ENCODE data around the gene RAB1A.
"Not testable (repeated sequence)": the region's sequence is repeated elsewhere in the genome, so short reads cannot be mapped to it uniquely, and the experiment has no call there.

RAB1A gene

DNA sequence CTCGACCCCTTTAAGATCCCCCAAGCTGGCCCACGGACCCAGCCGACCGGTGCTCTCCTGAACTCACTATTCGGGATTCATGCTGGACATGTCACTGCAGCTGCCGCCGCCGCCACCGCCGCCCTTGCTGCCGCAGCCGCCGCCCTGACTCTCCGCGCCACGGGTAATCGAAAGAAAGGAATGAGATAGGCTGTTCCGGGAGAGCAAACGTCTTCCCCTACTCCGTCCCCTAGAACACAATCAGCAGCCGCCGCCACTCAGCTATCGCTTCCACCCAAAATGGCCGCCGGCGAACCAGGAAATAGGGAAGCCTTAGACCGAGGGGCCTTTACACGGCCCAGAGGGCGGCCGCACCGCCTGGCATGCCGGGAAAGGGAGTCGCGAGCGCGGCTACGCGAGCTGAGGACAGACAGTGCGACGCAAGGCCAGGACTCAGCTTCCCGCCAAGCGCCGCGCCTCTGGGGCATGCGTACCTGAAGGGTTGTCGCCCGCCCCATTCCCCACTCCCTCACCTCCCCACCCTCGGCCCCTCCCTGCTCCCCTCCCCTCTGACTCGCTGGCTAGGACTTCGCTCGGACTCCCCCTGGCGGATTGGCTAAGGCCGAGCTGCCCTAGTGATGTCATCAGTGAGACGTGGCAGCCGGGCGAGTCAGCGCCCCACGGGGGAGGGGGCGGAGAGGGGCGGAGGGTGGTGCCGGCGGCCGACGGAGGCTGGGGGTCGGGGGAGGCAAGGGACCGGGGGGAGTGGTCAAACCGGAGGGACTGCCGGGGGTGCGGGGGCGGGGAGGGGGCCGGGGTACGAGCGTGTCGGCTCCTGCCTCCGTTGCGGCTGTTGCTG is at the start of gene RAB1A:
TSS of gene RAB1A (minus strand) at position 281 of the 838 bp plus-strand sequence. CDS start at position 90, 191 bp downstream.
- DNase-seq = peak; percentile 96

DNA sequence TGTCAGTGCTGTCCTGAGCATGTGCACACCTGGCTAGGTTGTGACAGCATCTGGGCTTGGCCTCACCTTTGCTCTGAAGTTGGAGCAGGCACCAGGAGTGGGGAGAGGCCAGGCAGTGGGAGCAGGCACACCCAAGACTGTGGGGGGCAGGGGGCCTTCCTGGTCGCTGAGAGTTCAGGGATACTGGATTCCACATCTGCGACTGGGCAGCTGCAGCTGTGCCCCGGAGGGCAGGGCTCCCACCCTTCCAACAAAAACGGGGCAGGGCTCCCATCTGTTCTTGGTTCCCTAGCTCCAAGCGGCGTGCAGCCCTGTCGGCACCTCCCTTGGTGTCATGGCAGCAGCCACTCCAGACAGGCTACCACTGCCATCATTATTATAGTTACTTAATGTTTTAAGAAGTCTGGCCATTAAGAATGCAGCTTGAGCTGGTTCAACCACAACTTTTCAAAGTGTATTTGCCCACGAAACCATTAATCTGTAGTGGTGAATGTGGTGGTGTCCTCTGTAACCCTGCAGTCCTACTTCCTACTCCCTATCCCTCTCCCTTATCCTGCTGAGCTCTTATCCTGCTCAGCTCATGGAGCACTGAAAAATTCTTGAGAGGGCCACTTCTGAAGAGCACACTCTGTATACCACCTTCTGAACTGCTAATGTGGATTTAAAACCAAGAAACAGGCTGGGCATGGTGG is 48.0 kb upstream of the RAB1A start:
- DNase-seq = no peak

DNA sequence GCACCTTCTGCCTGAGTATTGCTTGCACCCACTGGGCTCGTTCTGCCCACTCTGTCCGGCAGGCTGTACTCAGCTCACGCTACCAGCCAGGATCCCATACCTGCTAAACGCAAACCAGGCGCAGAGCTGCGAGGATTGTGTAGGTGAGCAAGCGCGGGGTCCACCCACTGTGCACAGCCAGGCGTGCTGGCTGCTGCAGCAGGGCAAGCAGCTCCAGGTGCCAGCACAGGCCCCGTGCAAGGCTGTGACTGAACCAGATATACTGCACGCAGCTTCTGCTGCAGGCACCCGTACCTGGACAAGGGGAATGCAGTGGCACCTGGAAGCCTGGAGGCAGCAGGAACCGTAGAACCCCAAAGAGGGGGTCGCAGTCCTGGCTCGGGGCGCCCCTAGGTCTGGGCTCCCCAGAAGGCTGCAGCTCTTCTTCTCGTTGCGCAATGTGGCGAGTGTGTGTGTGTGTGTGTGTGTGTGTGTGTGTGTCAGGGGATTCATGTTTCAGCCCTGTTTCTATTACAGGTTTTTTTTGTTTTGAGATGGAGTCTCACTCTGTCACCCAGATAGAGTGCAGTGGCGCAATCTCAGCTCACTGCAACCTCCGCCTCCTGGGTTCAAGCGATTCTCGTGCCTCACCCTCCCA is 46.1 kb upstream of the RAB1A start:
- no peak for DNase-seq

DNA sequence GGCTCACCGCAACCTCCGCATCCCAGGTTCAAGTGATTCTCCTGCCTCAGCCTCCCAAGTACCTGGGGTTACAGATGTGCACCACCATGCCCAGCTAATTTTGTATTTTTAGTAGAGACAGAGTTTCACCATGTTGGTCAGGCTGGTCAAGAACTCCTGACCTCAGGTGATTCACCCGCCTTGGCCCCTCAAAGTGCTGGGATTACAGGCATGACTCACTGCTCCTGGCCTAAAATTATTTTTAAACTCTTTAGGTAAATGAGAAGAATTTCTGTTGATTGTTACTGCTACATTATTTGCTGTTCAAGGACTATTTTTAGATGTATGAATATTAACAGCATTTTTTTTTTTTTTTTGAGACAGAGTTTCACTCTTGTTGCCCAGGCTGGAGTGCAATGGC is 44.1 kb upstream of the RAB1A start:
- not testable (repeated sequence) for DNase-seq

DNA sequence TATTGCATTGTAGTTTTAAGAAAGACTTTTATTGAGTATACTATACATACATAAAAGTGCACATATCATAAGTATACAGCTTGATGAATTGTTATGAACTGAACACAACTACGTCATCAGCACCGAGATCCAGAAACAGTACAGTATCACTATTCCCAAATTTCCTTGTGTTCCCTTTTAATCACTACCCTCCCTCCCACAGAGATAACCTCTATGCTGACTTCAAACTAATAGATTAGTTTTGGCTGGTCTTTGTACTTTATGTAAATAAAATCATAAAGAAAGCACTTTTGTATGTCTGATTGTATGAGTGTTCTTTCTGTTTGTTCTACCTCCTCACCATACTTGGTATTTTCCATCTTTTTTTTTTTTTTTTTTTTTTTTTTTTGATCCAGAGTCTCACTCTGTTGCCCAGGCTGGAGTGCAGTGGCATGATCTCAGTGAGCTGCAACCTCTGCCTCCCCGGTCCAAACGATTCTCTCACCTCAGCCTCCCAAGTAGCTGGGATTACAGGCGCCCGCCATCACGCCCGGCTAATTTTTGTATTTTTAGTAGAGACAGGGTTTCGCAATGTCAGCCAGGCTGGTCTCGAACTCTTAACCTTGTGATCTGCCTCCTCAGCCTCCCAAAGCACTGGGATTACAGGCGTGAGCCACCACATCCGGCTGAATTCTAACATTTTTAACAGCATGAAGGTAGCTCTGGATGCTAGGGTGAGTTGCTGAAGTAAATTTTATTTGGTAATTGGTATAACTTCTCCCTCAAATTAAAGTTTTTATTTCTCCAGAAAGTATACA is 43.3 kb upstream of the RAB1A start:
- DNase-seq = no peak

DNA sequence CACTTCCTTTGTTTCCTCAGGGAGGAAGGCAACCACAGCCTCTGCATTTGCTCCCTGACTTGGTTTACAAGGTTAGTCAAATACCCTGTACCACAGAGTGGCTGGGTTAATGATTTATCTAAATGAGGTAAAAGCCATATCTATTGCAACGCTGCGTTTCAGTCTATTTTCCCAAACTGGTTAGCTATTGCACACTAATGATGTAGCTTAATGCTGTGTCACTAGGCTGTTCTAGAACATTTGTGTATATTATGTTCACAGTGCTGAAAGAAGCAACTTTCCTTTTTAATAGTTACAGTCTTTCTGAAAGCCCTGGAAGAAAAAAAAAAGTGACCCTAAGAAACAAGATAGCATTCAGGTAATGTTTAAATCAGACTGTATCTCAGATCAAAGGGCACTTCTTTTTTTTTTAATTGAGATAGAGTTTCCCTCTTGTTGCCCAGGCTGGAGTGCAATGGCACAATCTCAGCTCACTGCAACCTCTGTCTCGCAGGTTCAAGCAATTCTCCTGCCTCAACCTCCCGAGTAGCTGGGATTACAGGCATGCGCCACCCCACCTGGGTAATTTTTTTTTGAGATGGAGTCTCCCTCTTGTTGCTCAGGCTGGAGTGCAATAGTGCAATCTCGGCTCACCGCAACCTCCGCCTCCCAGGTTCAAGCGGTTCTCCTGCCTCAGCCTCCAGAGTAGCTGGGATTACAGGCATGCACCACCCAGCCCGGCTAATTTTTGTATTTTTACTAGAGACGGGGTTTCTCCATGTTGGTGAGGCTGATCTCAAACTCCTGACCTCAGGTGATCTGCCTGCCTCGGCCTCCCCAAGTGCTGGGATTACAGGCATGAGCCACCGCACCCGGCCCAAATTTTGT is 40.9 kb upstream of the RAB1A start:
- not testable (repeated sequence) for DNase-seq

DNA sequence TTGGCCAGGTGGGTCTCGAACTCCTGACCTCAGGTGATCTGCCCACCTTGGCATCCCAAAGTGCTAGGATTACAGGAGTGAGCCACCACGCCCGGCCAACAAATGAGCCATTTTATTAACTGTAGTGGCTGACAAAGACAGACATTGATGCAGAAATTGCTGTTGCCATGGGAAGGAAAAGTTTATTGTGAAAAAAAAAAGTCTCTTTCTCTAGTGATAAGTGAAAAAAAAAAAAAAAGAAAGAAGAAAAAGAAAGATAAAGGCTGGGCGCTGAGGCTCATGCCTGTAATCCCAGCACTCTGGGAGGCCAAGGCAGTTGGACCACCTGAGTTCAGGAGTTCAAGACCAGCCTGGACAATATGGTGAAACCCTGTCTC is 39.8 kb upstream of the RAB1A start:
- DNase-seq = no peak

DNA sequence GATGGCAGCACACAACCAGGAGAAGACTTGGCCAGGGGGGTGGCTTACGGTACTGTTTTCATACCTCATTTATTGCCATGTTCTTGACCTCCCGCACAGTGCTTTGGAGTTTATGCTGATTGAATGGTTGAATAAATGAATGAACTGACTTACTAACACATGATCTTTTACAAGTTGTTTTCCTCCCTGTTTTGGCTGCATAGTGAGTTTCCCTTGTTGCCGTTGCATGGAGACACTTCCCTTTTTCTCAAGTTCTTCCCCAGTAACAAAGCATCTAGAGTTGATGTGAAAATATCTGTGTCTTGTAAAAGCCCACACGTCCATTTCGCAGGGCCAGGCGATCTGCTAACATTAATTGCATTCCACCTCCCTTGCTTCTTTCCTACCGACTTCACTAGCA is 35.7 kb upstream of the RAB1A start:
- DNase-seq = no peak

DNA sequence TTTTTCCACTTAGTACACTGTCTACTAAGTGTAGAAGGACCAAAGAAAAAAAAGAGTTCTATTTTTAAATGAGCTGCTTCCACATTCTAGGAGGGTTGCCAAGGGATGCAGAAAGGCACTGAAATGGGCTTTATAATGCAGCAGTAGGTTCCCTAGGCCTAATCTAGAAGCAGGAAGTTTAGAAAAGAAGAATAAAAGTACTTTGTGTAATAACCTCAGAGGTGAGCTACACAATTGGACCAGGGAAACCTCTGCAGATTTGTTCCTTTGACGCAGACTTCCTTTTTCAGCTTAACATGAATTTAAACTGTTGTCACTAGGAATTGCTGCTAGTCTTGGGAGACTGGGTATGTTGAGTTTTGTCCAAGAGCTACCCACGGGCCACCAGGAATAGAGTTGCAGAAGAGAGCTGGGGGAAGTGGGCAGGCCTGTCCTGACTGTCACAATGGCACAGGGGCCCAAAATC is 34.6 kb upstream of the RAB1A start:
- no peak for DNase-seq

DNA sequence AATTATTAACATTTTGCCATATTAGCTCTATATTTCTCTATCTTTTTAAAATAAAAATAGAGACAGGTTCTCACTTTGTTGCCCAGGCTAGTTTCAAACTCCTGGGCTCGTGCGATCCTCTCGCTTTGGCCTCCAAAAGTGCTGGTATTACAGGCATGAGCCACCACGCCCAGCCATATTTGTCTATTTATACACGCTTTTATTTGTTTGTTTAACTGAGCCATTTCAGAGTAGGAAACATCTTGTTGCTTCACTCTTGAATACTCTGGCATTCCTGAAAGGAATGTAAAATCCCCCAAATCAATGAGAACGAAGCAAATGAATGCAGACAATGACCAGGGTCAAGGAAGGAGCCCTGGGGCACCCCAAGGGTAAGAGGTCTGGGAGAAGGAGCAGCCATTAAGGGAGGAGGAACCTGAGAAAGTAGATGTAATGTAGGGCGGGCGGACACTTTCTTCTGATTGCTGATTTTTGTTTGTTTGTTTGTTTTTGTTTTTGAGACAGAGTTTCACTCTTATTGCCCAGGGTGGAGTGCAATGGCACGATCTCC is 31.7 kb upstream of the RAB1A start:
- no peak for DNase-seq

DNA sequence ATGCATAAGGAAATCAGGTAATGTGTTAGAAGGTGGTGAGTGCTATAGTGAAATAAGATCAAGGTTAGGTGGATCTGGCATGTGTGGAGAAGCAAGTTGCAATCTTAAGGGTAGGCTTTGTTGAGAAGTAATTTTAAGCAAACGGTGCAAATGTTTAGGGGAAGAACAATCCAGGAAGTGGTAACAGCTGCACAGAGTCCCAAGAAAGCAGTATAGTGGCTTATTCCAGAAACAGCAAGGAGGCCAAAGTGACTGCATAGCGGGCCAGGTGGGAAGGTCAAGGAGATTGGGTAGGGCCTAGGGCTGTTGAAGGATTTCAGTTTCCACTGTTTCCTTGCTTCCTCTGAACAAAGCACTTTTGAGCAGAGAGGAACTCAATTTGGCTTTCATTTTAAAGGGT is 30.0 kb upstream of the RAB1A start:
- DNase-seq = no peak

DNA sequence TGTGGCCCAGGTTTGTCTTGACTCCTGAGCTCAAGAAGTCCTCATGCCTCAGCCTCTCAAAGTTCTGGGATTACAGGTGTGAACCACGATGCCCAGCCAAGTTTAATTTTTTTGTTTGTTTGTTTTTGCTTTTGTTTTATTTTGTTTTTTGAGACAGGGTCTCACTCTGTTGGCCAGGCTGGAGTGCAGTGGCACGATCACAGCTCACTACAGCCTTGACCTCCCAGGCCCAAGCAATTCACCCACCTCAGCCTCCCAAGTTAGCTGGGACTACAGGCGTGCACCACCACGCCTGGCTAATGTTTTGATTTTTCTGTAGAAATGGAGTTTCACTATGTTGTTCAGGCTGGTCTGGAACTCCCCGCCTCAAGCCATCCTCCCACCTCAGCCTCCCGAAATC is 29.4 kb upstream of the RAB1A start:
- DNase-seq = no peak

DNA sequence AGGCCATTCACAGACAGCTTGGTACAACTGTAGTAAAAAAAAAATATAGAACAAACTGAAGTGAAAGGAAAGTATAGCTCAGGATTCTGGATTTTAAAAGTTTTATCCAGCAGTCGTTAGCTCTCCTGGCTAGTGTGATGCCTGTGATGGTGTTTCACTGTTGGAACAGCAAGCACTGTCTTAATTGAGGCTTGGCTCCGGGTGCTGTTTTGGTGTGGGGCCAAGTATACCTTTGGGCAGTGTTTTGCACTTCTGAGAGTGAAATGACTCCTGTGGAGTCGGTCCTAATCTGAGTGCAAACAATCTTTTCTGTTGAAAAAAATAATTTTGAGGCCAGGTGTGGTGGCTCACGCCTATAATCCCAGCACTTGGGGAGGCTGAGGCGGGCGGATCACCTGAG is 28.7 kb upstream of the RAB1A start:
- DNase-seq = no peak

DNA sequence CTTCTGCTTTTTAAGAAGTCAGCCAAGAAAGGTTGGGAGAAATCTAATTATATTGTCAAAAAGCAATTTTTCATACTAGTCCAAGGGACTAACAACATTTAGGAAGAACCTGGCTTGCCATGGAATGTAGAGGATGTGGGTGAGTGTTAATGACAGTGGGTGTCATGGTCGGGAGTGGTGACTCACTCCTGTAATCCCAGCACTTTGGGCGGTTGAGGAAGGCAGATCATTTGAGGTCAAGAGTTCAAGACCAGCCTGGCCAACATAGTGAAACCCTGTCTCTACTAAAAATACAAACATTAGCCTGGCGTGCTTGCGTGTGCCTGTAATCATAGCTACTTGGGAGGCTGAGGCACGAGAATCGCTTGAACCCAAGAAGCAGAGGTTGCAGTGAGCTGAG is 27.9 kb upstream of the RAB1A start:
- DNase-seq = not testable (repeated sequence)

DNA sequence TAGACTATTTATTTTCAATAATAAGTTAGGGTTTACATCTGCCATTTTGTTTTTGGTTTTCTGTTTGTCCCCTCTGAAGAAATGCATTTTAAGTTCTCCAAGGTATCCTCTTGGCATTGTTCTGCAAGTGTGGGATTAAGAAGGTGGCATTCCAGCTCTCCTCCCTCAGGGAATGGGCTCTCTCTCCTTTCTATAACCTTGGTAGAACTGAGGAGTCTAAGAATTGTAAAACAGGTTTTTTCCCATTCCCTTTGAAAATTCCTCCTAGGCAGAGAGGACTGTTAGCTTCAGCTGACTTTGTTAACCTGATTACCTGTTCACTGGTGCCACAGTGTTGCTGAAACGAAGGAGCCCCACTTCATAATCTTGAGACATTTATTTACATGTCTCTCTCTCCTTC is 26.1 kb upstream of the RAB1A start:
- no peak for DNase-seq

DNA sequence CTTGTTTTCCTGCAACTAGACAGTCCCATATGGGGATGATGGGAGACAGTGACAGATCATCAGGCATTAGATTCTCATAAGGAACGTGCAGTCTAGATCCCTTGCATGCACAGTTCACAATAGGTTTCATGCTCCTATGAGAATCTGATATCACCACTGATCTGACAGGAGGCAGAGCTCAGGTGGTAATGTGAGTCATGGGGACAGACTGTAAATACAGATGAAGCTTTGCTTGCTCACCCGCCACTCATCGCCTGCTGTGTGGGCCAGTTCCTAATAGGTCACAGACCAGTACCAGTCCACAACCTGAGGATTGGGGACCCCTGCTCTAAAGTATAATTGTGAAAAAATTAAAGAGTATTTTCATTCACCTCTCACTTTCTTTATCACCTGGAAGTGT is 23.6 kb upstream of the RAB1A start:
- no peak for DNase-seq

DNA sequence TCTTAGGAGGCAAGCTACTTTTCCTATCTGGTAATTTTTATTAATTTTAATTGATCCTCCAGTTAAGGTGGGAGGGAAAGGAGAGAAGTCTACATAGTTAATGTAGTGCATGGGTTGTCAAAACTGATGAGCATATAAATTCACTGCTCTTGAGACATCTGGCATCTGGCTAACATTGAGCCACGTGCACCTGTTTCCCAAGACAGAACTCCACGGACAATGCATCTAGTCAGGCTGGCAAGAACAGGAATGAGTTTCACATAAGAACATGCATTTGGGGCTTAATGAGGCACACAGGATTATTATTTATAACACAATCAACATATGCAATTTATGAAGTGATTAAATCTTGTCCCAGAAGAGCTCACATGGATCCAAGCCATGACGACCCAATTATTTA is 16.2 kb upstream of the RAB1A start:
- DNase-seq = no peak

DNA sequence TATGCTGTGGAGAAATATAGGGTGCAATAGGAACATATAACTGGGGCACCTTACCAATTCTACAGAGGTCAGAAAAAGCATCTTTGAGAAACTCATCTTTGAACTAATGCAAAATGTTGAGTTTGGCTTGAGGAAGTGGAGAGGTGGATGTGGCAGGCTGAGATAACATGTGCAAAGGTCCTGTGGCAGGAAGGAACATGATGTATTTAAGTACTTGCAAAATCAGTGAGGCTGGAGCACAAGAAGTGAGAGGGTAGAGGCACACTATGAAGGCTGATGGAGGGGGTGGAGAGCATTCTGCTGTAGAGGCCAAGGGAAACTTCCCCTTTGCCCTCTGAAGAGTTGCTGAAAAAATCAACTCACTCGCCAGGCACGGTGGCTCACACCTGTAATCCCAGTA is 14.7 kb upstream of the RAB1A start:
- DNase-seq = no peak

DNA sequence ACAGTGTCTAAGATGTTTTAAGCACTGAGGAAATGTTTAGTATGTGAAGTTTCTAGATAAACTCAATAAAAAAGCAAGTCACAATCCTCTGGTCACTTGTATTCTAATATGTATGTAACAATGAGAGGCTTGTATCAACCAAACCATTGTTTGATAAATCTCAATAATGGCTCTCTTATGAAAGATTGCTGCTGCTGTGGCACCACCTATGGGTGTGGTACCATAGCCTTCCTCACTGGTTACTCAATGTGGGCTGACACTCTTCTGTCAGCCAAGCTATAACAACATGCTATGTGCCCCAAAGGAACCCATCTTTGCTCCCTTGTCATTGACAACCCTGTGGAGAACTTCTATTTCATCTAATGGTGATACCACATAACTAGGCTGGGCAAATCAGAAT is 12.6 kb upstream of the RAB1A start:
- DNase-seq = no peak

DNA sequence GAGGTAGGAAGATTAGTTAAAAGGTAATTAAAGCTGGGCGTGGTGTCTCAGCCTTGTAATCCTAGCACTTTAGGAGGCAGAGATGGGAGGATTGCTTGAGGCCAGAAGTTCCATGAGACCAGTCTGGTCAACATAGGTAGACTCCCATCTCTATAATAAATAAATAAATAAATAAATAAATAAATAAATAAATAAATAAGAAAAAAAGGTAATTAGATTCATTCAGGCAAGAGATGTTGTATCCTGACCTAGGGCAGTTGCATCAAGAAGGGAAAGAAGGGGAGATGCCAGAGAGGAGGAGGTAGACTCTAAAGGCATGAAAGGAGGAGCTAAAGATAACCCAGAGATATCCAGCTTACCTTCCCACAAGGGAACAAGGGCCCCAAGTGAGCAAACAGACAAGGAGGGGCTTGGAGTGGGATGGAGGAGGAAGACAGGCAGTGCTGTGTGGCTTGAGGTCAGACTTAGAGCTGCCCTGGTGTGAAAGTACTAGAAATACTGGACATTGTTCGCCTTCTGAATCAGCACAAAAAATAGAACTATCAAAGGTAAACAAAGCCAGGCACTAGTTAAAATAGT is 7.4 kb upstream of the RAB1A start:
- DNase-seq = no peak

DNA sequence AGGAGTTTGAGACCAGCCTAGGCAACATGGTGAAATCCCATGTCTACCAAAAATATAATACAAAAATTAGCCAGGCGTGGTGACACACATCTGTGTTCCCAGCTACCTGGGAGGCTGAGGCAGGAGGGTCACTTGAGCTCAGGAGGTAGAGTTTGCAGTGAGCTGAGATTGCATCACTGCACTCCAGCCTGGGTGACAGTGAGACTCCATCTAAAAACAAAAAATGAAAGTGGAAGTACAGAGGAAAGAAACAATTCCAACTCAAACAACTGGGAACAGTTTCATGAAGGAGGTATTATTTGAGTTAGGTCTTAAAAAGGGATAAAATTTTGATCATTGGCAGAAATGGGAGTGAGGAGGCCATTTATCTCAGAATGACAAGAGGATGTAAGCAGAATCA is 6.3 kb upstream of the RAB1A start:
- DNase-seq = no peak

All from GOT3 (cell line).